H54 (cell line): ENCODE results near the gene PALLD.
"Not testable (repeated sequence)": the region's sequence is repeated elsewhere in the genome, so short reads cannot be mapped to it uniquely, and the experiment has no call there.

Source experiments
- DNase-seq: peaks from one replicate; pipeline ENCODE4 v3.0.0; 2011; ENCODE audit warnings: low spot score, mixed read lengths; ENCODE audit not compliant: insufficient read length
- FAIRE-seq: peaks from 3 replicates; lab custom pipeline; 2011; peaks lifted over from hg19 to GRCh38; lab: Jason Lieb, UNC
- POLR2A ChIP-seq: IDR thresholded peaks from 2 replicates; pipeline ENCODE4 v1.6.1; 2011; ENCODE audit warnings: low read depth, mild to moderate bottlenecking, low read length

Gene PALLD

DNA sequence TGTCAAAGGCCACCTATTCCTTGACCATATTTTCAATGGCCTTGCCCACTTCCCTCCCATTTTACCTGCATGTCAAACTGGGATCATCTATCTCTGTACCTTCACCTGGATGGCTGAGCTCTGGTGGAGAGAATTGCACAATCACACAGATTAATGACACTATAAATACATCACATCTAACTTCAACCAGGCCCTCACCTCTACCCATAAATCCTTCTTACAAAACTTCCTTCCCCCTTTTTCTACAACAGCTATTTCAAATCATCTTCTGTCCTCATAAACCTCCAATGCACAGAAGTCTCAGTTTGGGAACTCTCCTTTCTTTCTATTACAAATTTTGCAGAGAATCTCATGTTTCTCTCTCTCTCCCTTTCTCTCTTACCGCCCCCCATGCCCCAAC lies 9.2 kb downstream of the PALLD start:
- TF ChIP-seq POLR2A: no peak
- DNase-seq: no peak
- no peak for FAIRE-seq

DNA sequence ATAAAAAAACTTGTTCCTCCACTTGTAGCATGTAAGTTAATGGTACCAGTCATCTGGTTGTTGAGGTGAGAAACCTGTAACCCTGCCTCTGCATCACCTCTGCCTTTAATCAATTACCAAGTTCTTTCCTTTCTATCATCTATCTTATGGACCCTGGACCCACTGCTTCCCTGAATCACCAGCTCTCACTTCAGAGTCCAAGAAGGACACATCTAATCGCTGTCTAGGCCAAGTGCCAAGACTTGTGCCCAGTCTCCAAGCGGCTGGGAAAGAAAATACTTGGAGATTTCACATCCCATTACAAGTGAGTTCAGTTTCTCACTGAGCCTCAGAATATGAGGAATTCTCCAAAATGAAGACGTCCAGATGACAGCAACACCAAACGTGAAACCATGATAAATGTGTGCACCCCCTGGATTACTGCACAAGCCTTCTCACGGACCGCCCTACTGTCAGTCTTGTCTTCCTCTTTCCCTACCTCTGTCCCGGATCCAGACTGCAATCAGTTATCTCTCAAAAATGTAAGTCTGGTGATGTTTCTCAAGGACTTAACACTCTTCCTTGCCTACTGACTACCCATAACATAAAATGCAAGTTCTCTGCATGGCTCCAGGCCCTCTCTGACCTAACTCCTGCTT lies 10.4 kb downstream of the PALLD start:
- FAIRE-seq (no peak), DNase-seq (no peak)
- TF ChIP-seq POLR2A: no peak

DNA sequence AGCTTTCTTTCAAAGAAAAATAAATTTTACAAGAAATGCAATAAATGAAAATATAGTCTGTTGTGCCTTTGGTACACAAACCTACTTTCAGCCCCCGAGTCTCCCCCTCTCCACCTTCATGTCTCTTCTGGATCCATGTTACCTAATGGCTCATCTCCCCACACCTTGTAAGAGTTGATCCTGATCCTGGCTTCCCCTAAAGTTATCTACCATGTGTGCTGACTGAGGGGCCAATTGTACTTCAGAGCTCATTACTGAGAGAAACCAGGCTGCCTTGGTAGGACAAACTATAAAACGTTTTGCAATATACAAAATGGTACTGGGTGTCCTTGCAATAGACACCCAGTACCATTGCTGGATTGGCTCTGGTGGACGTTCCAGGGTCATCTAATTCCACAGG lies 11.8 kb downstream of the PALLD start:
- no peak for DNase-seq
- no peak for FAIRE-seq
- no peak for TF ChIP-seq POLR2A

DNA sequence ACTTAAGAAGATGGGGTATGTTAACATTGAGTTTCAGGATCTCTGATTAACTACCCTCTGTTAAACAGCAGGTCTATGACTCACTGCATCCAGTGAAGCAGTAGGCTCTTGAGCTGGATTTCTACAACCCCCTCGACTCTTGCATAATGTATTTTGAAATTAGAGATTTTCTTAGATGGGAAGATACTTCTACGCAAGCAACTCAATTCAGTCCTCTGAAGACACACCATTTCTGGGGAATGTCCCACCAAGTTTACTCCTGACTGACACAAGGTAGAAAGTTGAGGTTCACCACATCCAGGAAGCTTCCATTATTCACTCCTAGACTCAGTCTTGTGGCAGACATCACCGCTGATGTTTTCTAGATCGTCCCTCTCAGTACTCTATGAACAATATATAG lies 12.9 kb downstream of the PALLD start:
- TF ChIP-seq POLR2A: no peak
- FAIRE-seq: peak; percentile 23

DNA sequence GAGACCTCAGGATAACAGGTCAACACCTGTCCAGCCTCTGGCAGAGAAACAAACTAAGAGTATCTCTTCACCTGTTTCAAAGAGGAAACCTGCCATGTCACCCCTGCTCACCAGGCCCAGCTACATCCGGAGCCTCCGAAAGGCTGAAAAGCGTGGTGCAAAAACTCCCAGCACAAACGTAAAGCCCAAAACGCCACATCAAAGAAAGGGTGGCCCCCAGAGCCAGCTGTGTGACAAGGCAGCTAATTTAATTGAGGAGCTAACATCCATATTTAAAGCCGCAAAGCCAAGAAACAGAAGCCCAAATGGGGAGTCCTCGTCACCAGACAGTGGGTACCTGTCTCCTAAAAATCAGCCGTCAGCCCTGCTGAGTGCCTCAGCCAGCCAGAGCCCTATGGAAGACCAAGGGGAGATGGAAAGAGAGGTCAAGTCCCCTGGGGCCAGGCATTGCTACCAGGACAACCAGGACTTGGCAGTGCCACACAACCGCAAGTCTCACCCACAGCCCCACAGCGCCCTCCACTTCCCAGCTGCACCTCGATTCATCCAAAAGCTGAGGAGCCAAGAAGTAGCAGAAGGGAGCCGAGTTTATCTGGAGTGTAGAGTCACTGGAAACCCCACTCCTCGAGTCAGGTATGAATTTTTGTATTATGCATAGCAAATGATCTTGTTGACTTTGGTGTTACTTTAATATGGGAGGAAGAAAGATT lies 15.1 kb downstream of the PALLD start:
- FAIRE-seq: no peak
- no peak for TF ChIP-seq POLR2A
- no peak for DNase-seq

More for the DNA sequence above, 12.9 kb downstream of the PALLD start:
- no peak for DNase-seq

DNA sequence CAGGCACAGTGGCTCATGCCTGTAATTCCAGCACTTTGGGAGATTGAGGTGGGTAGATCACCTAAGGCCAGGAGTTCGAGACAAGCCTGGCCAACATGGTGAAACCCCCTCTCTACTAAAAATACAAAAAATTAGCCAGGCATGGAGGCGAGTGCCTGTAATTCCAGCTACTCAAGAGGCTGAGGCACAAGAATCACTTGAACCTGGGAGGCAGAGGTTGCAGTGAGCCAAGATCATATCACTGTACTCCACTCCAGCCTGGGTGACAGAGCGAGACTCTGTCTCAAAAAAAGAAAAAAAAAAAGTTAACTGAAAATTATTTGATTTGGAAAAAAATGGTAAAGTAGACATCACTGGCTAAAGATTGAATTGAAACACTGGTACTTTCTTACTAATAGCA lies 17.0 kb downstream of the PALLD start:
- not testable (repeated sequence) for DNase-seq, FAIRE-seq

DNA sequence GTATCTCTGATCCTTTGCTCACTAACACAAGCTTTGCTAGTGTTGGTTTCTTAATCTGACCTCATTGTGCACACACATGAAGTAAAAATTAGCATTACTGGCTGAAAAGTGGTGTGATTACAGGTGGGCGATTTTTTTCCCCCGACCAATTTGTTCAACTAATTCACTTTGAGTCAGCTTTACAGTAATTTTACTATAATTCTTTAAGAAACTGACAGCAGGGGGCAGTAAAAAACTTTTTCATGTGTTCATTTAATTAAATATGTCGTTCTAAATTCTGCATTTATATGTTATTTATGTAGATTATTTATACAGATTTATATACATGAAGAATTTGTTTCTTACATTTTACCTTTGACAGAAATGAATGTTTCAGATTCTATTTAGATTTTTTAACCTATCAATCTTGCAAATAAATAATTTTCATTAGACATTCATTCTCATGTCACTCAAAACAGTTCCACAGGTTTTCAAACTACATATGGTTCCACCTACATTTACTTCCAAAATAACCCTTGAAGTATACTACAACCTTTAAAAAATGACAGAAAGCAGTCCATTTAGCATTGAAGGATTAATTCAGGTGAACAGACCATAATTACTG lies 17.5 kb downstream of the PALLD start:
- DNase-seq (no peak), FAIRE-seq (no peak)
- no peak for TF ChIP-seq POLR2A

DNA sequence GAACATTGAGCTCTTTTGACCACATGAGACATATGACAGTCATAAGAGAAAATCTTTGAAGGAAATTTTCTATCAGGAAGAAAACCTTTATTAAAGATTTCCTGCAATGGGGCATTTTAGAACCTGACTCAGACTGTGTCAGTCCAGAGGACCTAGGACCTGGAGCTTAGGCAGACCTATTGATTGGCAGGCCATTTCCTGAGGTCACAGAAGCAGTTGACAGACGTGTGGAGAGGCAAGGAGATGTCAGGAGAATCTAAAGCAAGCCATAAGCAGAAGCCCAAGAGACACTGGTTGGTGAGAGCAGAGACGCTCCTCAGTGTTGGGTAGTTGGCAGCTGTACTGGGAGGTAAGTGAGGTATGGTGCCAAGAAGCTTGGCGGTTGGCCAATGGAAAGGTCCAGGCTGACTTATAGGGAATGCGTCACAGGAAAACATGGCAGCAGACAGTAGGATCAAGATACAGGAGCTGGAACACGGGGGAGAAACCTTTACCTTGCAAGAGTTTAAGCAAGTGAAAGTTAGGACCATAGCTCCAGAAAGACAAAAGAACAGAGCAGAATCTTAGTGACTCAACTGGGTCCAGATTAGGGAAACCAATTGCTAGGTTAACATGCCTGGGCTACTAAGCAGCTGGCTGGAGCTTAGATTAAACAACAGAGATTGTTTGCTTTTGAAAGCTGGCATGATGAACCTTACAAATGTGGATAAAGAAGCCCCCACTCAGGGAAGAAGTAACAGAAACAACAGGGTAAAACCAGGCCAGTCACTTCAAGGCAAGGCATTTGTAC lies 18.6 kb downstream of the PALLD start:
- no peak for TF ChIP-seq POLR2A
- FAIRE-seq (no peak), DNase-seq (no peak)

DNA sequence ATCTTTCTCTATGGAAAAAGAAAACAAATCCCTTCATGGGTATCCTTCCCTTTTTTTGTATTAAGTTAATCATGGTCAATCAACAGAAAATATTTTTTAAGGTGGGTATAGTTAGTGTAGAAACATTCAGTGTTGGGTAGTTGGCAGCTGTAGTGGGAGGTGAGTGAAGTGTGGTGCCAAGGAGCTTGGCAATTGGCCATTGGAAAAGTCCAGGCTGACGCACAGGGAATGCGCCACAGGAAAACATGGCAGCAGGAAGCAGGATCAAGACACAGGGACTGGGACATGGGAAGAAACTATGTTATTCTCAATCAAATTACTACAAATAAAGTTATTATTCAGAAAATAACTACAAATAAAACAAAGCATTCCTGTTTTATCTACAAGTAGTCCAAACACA lies 20.0 kb downstream of the PALLD start:
- FAIRE-seq (no peak), DNase-seq (no peak)
- TF ChIP-seq POLR2A: no peak

DNA sequence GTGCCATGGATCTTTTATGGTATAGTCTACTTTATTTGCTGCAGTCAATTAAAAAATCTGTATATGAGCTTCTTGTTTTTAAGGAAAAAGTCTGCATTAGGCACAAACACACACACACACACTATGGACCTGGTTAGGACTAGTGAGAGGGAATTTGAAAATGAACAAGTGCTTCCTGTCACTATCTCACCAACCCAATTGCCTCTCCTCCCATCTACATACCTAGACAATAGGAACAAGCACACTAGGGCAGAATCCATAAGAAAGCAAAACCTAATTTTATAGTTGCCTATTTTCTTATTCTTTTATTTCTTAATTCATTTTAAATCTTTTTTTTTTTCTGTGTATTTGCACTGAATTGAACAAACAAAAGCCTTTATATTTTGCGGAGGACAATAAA lies 22.7 kb downstream of the PALLD start:
- no peak for FAIRE-seq
- TF ChIP-seq POLR2A: no peak
- no peak for DNase-seq

DNA sequence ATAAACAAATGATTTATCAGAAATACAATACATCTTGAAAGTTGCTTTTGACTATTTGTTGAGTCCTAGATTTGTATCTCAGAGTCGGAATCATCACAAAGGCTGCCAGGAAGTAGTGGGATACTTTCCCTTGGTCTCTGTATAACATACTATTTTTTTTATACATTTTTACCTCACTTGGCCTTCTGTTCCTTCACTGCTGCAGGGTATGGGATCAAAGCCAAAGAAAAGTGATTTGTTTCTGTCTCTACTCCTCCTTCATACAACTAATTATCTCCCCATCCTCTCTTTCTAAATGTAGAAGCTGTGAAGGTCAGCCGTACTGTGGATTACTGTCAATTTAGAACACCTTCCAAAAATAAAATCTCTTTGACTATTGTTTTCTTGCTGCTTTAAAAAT lies 24.9 kb downstream of the PALLD start:
- FAIRE-seq: no peak
- TF ChIP-seq POLR2A: no peak
- no peak for DNase-seq

DNA sequence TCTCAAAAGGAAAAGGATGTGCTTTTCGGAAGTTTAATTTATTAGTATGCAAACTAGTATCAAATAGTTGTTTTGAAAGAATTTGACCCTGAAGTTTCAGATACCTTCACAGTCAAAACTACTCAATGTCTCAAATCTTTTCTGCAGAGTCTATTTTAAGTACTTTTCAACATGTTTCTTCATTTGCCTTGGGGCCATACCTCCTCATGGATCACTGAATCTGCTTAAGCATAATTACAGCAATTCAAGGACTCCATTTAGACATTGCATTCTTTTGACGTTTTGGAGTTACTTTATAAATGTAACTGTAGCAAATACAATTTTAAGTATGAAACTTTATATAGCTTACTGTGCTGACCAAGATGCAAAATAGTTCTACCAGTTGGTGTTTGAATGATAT lies 25.5 kb downstream of the PALLD start:
- no peak for TF ChIP-seq POLR2A
- DNase-seq: no peak
- FAIRE-seq: no peak

DNA sequence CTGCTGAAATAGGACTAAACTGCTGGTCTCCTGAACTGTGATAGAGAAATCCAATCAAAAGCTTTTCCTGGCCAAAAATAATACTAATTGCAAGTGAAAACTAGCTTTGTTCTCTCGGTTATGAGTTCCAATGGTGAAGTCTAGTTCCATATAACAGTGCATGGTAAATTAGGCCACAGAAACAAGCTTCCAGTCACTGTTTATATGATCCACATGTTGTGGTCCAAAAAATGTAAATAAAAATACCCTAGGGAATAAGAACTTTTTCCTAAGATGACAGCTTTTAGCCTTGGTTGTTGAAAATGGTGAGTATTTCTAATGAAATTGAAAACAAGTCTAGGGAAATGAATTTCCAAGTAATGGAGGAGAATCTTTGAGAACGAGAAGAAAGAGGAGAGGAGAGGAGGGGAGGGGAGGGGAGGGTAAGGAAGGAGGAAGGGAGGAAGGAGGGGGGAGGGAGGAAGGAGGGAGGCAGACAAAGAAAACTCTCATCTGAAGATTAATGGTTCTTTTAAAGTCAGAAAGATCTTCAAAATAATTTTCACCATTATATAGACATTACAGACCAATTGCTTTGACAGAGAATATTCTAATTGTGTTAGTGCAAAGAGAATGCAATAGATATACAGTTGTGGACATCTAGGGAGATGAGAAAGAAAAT lies 26.1 kb downstream of the PALLD start:
- TF ChIP-seq POLR2A: no peak
- DNase-seq (no peak), FAIRE-seq (peak; percentile 38)
